ENCODE results near the gene GLUD1. TPM values are rescaled to one million over a fixed set of nuclear protein-coding genes. Genes with fewer than 3 reads are reported as not detected.

The GLUD1 gene
- total RNA-seq, 1 experiment from 2014 or later, result 101 TPM

DNA sequence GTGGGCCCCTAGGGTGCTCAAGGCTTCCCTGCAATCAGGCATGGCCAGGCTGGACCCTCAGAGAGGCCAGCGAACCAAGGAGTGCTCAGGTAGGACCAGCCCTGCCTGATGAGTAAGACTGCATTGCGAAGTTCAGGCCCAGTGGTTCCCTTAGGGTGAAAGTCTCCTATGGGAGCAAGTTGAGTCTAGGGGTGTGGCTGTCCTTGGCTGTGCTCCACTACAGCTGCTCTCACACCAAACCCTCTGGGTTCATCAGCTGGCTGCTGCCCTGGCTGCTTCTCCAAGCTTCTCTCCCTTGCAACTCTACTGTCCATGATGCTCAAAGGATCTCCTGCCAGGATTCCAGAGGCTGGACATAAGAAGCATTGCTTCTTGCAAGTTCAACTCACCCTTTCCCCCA is 55.9 kb downstream of the GLUD1 start:
- Histone ChIP-seq H2AK5ac (ENCODE audit: insufficient read length, low read length) (no peak overlapping the region), H4K8ac (replicated peaks; ENCODE audit: insufficient read length, low read depth, low read length) (no peak overlapping the region), H3K9me3 (ENCODE audit: control insufficient read depth, low read depth, low read length) (no peaks in the 10 kb centered on the region), H3K79me1 (ENCODE audit: insufficient read depth, low read depth, low read length, poor library complexity, severe bottlenecking) (no peaks in the 10 kb centered on the region), H3K27me3 (ENCODE audit: insufficient read depth, low read length) (no peaks in the 10 kb centered on the region), H2BK20ac (ENCODE audit: low read depth, low read length, poor library complexity, severe bottlenecking) (no peak overlapping the region), H3K4ac (ENCODE audit: low read depth, low read length) (no peak overlapping the region), H2BK120ac (ENCODE audit: low read depth, low read length, poor library complexity, severe bottlenecking) (no peak overlapping the region), H3K9ac (ENCODE audit: extremely low read depth, insufficient read length, low read length) (no peak overlapping the region), H3K23me2 (ENCODE audit: insufficient read length, low read depth, low read length, poor library complexity, severe bottlenecking) (no peaks in the 10 kb centered on the region), H2BK15ac (ENCODE audit: low read depth, low read length) (no peak overlapping the region), H4K20me1 (ENCODE audit: control insufficient read depth, insufficient read depth, insufficient read length) (no peaks in the 10 kb centered on the region), H3K27ac (ENCODE audit: insufficient read length, low read depth, low read length) (no peak overlapping the region), H3K4me2 (ENCODE audit: insufficient read depth, insufficient read length, low read length) (no peak overlapping the region), H2BK5ac (ENCODE audit: insufficient read length, low read length) (no peak overlapping the region), H2BK12ac (ENCODE audit: insufficient read length, low read depth, low read length) (no peak overlapping the region), H3K4me1 (ENCODE audit: insufficient read depth, low read length) (no peaks in the 10 kb centered on the region), H3K79me2 (ENCODE audit: insufficient read depth, low read length) (no peaks in the 10 kb centered on the region), H2AFZ (ENCODE audit: low read length) (no peak overlapping the region), H4K5ac (ENCODE audit: insufficient read length, low read depth, low read length) (no peak overlapping the region), H3K56ac (ENCODE audit: insufficient read length, low read depth, low read length) (no peak overlapping the region), H3T11ph (ENCODE audit: low read length) (no peak overlapping the region), H3K18ac (ENCODE audit: insufficient read length, low read depth, low read length) (no peak overlapping the region), H4K91ac (ENCODE audit: insufficient read length, low read depth, low read length) (no peak overlapping the region), H3K23ac (ENCODE audit: insufficient read length, low read depth, low read length) (no peak overlapping the region), H3K14ac (ENCODE audit: insufficient read depth, low read length) (no peak overlapping the region)
- Mint-ChIP-seq H3K36me3 (ENCODE audit: insufficient read depth in 1 of 3, low read depth in 3 of 3) (peaks cover 0 to under 1% (median under 1%) of the 10 kb centered on the region in 3 experiments; a peak in 2 of 7 replicates), H3K27me3 (ENCODE audit: low read depth) (no peaks in the 10 kb centered on the region), H3K4me1 (no peaks in the 10 kb centered on the region), H3K9me3 (no peaks in the 10 kb centered on the region), H3K4me3 (no peak overlapping the region), H3K27ac (no peak overlapping the region)
- TF ChIP-seq, protein P1, sequence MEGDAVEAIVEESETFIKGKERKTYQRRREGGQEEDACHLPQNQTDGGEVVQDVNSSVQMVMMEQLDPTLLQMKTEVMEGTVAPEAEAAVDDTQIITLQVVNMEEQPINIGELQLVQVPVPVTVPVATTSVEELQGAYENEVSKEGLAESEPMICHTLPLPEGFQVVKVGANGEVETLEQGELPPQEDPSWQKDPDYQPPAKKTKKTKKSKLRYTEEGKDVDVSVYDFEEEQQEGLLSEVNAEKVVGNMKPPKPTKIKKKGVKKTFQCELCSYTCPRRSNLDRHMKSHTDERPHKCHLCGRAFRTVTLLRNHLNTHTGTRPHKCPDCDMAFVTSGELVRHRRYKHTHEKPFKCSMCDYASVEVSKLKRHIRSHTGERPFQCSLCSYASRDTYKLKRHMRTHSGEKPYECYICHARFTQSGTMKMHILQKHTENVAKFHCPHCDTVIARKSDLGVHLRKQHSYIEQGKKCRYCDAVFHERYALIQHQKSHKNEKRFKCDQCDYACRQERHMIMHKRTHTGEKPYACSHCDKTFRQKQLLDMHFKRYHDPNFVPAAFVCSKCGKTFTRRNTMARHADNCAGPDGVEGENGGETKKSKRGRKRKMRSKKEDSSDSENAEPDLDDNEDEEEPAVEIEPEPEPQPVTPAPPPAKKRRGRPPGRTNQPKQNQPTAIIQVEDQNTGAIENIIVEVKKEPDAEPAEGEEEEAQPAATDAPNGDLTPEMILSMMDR (conservative IDR thresholded peaks at IDR 0.05), result no peak
- no CpG with 5 or more reads among the region's 2 CpGs for WGBS (ENCODE audit: extremely low coverage, insufficient read length, low lambda C conversion rate)
- DNase-seq, result no peak

All from H9 (cell line).